Esophagus muscularis mucosa (tissue), 3 donors: Measurements from ENCODE around the gene HSD17B3.

Experiments used
- POLR2A ChIP-seq: fragments of 450-650 bp; IDR thresholded peaks from one replicate; pipeline ENCODE4 v1.6.1; 2017; ENCODE audit warnings: antibody characterized with exemption, moderate library complexity, mild to moderate bottlenecking, low read depth
- POLR2AphosphoS5 ChIP-seq, 2 donors: sonication (generic); formaldehyde crosslinking; IDR thresholded peaks; one replicate each; pipeline ENCODE4 v1.6.1; 2017; ENCODE audit warnings: antibody characterized with exemption in 2 of 2
- TF ChIP-seq, protein P1 (sequence below), 3 experiments: fragments of 200-600 bp in 2 of 3; fragments of 450-650 bp in 1 of 3; sonication (generic) in 2 of 3; IDR thresholded peaks; one replicate each; pipeline ENCODE4 v1.5.1; 2017 to 2019; ENCODE audit warnings: antibody characterized with exemption in 3 of 3, mild to moderate bottlenecking in 2 of 3, moderate library complexity in 1 of 3

GRCh38 chr9:96318921-96319565, 17.1 kb upstream of the HSD17B3 start:
- TF ChIP-seq POLR2A (no peak), POLR2AphosphoS5 (IDR thresholded peaks at IDR 0.05) (no peak)
- TF ChIP-seq, protein P1, sequence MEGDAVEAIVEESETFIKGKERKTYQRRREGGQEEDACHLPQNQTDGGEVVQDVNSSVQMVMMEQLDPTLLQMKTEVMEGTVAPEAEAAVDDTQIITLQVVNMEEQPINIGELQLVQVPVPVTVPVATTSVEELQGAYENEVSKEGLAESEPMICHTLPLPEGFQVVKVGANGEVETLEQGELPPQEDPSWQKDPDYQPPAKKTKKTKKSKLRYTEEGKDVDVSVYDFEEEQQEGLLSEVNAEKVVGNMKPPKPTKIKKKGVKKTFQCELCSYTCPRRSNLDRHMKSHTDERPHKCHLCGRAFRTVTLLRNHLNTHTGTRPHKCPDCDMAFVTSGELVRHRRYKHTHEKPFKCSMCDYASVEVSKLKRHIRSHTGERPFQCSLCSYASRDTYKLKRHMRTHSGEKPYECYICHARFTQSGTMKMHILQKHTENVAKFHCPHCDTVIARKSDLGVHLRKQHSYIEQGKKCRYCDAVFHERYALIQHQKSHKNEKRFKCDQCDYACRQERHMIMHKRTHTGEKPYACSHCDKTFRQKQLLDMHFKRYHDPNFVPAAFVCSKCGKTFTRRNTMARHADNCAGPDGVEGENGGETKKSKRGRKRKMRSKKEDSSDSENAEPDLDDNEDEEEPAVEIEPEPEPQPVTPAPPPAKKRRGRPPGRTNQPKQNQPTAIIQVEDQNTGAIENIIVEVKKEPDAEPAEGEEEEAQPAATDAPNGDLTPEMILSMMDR (IDR thresholded peaks at IDR 0.05): no peak
